GM13977 (cell line): ENCODE data around the gene SLC6A2.

Source experiments
- DNase-seq: peaks from one replicate; pipeline ENCODE4 v3.0.0; 2012; ENCODE audit warnings: low spot score
- CTCF ChIP-seq: IDR thresholded peaks from 2 replicates; pipeline ENCODE4 v1.5.1; 2012; ENCODE audit warnings: mild to moderate bottlenecking, control low read depth; ENCODE audit not compliant: insufficient read depth; ENCODE audit errors: extremely low read depth, missing control alignments
- in situ Hi-C: fragments of 300-500 bp; cut with MboI; formaldehyde crosslinking; loops from one replicate; pipeline ENCODE4 v1.12.0; 2022; ENCODE audit warnings: low sequenced_read_pairs, low pct_unique_long_range_greater_than_20kb, mixed read lengths, inconsistent platforms; ENCODE audit not compliant: unreplicated experiment

SLC6A2 gene

DNA sequence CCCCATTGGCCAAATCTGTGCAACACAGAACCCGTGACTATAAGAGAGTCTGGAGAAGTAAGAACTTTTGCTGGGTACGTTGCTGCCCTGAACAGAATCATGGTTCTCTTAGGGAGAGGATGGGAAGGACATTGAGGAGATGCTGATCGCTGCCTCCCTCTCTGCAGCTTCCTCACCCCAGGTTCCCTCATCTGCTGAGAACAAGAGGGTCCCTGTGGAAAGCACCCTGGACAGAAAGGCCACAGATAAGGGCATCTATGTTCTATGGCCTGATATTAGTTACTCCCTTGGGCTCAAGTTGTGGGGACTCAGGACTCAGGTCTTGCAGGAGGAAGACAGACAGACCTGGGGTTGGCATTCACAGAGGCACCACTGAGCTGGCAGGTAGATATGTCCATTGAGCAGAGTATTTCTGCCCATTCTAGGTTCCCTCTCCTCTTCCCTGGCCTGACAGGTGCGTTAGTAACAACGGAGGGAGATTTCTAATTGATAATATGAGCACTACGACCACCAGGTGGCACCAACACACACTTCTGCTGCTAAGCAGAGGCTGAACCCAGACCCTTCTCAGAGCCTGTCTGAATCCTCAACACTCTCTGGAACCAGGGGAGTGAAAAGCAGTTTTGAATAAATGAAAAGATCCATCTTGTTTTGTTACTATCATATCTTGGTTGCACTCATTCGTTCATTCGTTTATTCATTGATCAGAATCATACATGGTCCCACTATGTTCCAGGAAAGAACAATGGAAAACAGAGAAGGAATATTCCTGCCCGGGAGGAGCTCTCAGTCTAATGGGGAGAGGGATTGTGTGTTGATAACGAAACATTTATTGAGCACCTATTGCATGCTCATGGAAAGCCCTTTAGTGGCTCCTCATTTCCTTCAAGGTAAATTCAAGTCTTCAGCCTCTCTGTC, 56.4 kb downstream of the SLC6A2 start:
- in situ Hi-C loops, result loop anchor here (5.0 kb wide), 1 partner anchor 130 kb away; no protein-coding TSS in a partner anchor
- DNase-seq, result peak; percentile 53
- peak; percentile 71 for TF ChIP-seq CTCF

DNA sequence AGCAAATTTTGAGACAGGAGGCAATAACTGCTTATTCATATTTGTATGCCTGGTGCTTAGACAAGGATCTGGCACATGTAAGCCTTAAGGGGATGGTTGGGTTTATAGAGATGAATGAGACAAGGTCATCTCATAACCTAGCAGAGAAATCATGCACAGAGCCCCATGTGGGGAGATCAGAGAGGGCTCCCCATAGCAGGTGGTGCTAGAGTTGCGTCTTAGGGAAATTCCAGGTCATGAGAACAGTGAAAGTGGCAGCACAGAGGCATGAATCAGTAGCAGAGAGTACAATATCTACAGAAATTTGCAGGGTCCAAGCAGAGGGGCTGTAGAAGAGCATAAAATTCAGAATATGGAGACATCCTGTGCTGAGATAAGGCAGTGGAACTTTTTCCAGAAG, 57.3 kb downstream of the SLC6A2 start:
- no peak for DNase-seq
- TF ChIP-seq CTCF, result no peak
- in situ Hi-C loops, result loop anchor here (5.0 kb wide), 1 partner anchor 129 kb away; no protein-coding TSS in a partner anchor

- TF ChIP-seq CTCF, result no peak
- in situ Hi-C loops, result no loop called here
These were observed 61.5 kb downstream of the SLC6A2 start for GRCh38 chr16:55717326-55717725.

GRCh38 chr16:55725055-55725777, 69.4 kb downstream of the SLC6A2 start:
- in situ Hi-C loops, result no loop called here
- TF ChIP-seq CTCF, result no peak
- no peak for DNase-seq

More at GRCh38 chr16:55717326-55717725, 61.5 kb downstream of the SLC6A2 start:
- no peak for DNase-seq

DNA sequence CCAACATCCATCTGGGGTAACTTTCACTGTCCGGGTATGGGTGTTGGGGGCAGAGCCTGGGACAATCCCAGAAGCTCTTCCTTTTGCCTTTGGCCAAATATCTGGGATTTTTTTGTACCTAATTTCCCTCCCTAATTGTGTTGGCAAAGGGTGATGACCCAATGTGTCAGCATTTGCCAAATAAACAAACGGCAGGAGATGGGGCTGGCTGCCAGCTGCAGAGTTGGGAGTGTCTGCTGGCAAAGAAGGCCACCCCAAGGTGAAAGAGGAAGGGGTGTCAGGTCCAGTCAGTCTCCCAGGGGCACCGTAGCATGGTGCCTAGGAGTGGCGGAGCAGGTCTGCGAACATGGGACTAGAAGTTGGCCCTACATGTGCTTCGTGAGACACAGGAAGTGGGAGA, 73.0 kb downstream of the SLC6A2 start:
- TF ChIP-seq CTCF, result no peak
- DNase-seq, result no peak
- in situ Hi-C loops, result no loop called here

DNA sequence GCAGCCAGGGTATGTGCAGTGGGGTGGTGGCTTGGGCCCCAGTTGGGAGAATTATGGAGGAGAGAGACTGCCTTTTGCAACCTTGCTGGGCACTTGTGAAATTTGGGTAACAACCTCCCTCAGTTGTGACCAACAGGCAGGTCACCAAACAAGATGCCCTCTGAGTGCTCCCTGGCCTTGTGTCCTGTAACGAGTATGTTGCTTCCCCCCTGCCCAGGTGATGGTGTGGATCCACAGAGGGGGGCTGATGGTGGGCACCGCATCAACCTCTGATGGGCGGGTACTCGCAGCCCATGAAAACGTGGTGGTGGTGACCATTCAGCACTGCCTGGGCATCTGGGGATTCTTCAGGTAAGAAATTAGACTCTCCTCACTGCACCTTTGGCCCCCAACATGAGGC, 74.3 kb downstream of the SLC6A2 start:
- DNase-seq, result no peak
- TF ChIP-seq CTCF, result no peak
- in situ Hi-C loops, result no loop called here
